GM23248 (cell line): ENCODE data around the gene PPFIA4. TPM values are rescaled to one million over a fixed set of nuclear protein-coding genes. Genes with fewer than 3 reads are reported as not detected.

ENCODE experiments used
- DNase-seq: peaks from one replicate; pipeline ENCODE4 v3.0.0-alpha.2; 2015
- H2AFZ ChIP-seq: fragments of 200-600 bp; sonication (generic); 2 replicates; pipeline ENCODE4 v1.6.1; 2016; ENCODE audit warnings: antibody characterized with exemption
- H3F3A ChIP-seq: fragments of 200-600 bp; sonication (generic); 2 replicates; pipeline ENCODE4 v1.6.1; 2016; ENCODE audit warnings: mild to moderate bottlenecking, antibody characterized with exemption, mixed run types; ENCODE audit not compliant: insufficient read depth
- H3K27ac ChIP-seq: fragments of 200-600 bp; sonication (generic); 2 replicates; pipeline ENCODE4 v1.5.1; 2016; ENCODE audit warnings: mild to moderate bottlenecking
- H3K27me3 ChIP-seq: fragments of 200-600 bp; sonication (generic); replicated peaks from 2 replicates; pipeline ENCODE4 v1.6.1; 2016; ENCODE audit warnings: mild to moderate bottlenecking; ENCODE audit not compliant: insufficient read depth
- H3K36me3 ChIP-seq: fragments of 200-600 bp; sonication (generic); 2 replicates; pipeline ENCODE4 v1.6.1; 2016; ENCODE audit warnings: low read depth, mild to moderate bottlenecking
- H3K4me1 ChIP-seq: fragments of 200-600 bp; sonication (generic); 2 replicates; pipeline ENCODE4 v1.6.1; 2016; ENCODE audit warnings: mild to moderate bottlenecking; ENCODE audit not compliant: insufficient read depth
- H3K4me2 ChIP-seq: fragments of 200-600 bp; sonication (generic); one replicate; pipeline ENCODE4 v1.6.1; 2016; ENCODE audit warnings: mild to moderate bottlenecking; ENCODE audit not compliant: unreplicated experiment
- H3K4me3 ChIP-seq: fragments of 200-600 bp; sonication (generic); 2 replicates; pipeline ENCODE4 v1.5.1; 2016; ENCODE audit warnings: mild to moderate bottlenecking
- H3K79me2 ChIP-seq: fragments of 200-600 bp; sonication (generic); 2 replicates; pipeline ENCODE4 v1.6.1; 2016; ENCODE audit warnings: mild to moderate bottlenecking; ENCODE audit not compliant: insufficient read depth
- H3K9ac ChIP-seq: fragments of 200-600 bp; sonication (generic); 2 replicates; pipeline ENCODE4 v1.6.1; 2016; ENCODE audit warnings: mild to moderate bottlenecking
- H3K9me2 ChIP-seq: fragments of 200-600 bp; sonication (generic); 2 replicates; pipeline ENCODE4 v1.6.1; 2016; ENCODE audit warnings: mixed run types, mild to moderate bottlenecking, moderate library complexity; ENCODE audit not compliant: insufficient read depth
- H3K9me3 ChIP-seq: fragments of 200-600 bp; sonication (generic); one replicate; pipeline ENCODE4 v1.6.1; 2017; ENCODE audit warnings: low read depth
- H4K20me1 ChIP-seq: fragments of 200-600 bp; sonication (generic); 2 replicates; pipeline ENCODE4 v1.6.0; 2016; ENCODE audit not compliant: insufficient read depth
- EZH2 ChIP-seq: fragments of 200-600 bp; sonication (generic); IDR thresholded peaks from 2 replicates; pipeline ENCODE4 v1.6.1; 2018; ENCODE audit warnings: antibody characterized with exemption, mild to moderate bottlenecking; ENCODE audit not compliant: insufficient read depth, poor library complexity, severe bottlenecking
- EZH2phosphoT487 ChIP-seq: fragments of 200-600 bp; sonication (generic); IDR thresholded peaks from 2 replicates; pipeline ENCODE4 v1.6.1; 2018; ENCODE audit warnings: antibody characterized with exemption, moderate library complexity, mild to moderate bottlenecking, low read depth; ENCODE audit not compliant: insufficient read depth
- WGBS, 2 experiments: methylation state at CpG; one replicate each; pipeline ENCODE4 v1.1.6; 2015 to 2017; ENCODE audit warnings: low lambda C conversion rate in 2 of 2, low coverage in 1 of 2; ENCODE audit errors: missing lambda C conversion rate in 2 of 2; 5-methylcytosine and 5-hydroxymethylcytosine counted together
- in situ Hi-C: fragments of 300-500 bp; cut with MboI; formaldehyde crosslinking; loops from 2 replicates; pipeline ENCODE4 v1.15.0; 2020
- polyA plus RNA-seq: library from polyadenylated mRNA; unstranded; fragments of >200 nt; fragmentation: Nextera tagmentation; extraction: Ambion mirVana; gene quantifications from 2 replicates; pipeline ENCODE4 v1.2.1, GENCODE V29; 2016
- total RNA-seq: library from RNA; depleted of rRNA; stranded (reverse); fragments of >200 nt; shearing (Covaris generic); gene quantifications from 2 replicates; pipeline ENCODE4 v1.2.3, GENCODE V29; 2014

Gene PPFIA4
- total and polyA plus RNA-seq, 2 experiments from 2014 or later = 4.9 to 13.6 TPM

GRCh38 chr1:203072002-203072602 is 45.8 kb downstream of the PPFIA4 start:
- Histone ChIP-seq H2AFZ (no peak overlapping the region), H3K4me1 (peaks cover 11% of the 10 kb centered on the region), H3K9me2 (no peaks in the 10 kb centered on the region), H3K9ac (no peak overlapping the region), H3K4me3 (no peak overlapping the region), H3K79me2 (no peaks in the 10 kb centered on the region), H3F3A (no peaks in the 10 kb centered on the region), H3K36me3 (no peaks in the 10 kb centered on the region; the same call in 1 of the 2 replicates), H3K27ac (no peak overlapping the region), H3K4me2 (peak overlapping the region; percentile 7), H3K9me3 (no peaks in the 10 kb centered on the region), H3K27me3 (no peaks in the 10 kb centered on the region), H4K20me1 (no peaks in the 10 kb centered on the region)
- no peak for TF ChIP-seq EZH2
- TF ChIP-seq EZH2phosphoT487 = no peak
- in situ Hi-C loops = no loop called here
- DNase-seq = no peak
- WGBS, 2 experiments = 95 to 96% methylated on average over 7 of the region's 7 CpGs

DNA sequence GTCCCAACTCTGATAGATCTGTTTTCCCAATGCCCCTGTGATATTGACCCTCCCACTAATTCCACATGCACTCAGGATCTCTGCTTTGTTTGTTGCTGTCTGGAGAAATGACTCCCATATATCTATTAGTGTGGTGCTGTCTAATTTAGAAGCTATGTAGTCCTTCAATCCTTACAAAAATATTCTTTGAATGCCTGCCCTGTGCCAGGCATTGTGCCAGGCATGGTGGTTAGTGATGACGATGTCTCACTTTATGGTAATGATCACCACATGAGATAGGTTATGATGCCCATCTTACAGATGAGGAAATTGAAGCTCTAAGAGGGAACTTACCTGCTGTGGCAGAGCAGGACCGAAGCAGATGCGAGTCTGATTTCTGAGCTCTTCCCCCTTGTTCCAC is 46.6 kb downstream of the PPFIA4 start:
- H3K36me3 ChIP-seq = no peaks in the 10 kb centered on the region; the same call in 1 of the 2 replicates
- no peaks in the 10 kb centered on the region for H3K27me3 ChIP-seq
- in situ Hi-C loops = no loop called here
- peaks cover 11% of the 10 kb centered on the region for H3K4me1 ChIP-seq
- no peaks in the 10 kb centered on the region for H3K79me2 ChIP-seq
- no peaks in the 10 kb centered on the region for H4K20me1 ChIP-seq
- H3K9me2 ChIP-seq = no peaks in the 10 kb centered on the region
- H3K4me3 ChIP-seq = no peak overlapping the region
- peak overlapping the region; percentile 7 for H3K4me2 ChIP-seq
- no peaks in the 10 kb centered on the region for H3K9me3 ChIP-seq
- H3K27ac ChIP-seq = no peak overlapping the region
- no peak overlapping the region for H2AFZ ChIP-seq
- no peaks in the 10 kb centered on the region for H3F3A ChIP-seq
- TF ChIP-seq EZH2phosphoT487 (no peak), EZH2 (no peak)
- WGBS, 2 experiments = 65 to 66% methylated on average over 3 of the region's 3 CpGs
- DNase-seq = peak; percentile 65
- no peak overlapping the region for H3K9ac ChIP-seq

DNA sequence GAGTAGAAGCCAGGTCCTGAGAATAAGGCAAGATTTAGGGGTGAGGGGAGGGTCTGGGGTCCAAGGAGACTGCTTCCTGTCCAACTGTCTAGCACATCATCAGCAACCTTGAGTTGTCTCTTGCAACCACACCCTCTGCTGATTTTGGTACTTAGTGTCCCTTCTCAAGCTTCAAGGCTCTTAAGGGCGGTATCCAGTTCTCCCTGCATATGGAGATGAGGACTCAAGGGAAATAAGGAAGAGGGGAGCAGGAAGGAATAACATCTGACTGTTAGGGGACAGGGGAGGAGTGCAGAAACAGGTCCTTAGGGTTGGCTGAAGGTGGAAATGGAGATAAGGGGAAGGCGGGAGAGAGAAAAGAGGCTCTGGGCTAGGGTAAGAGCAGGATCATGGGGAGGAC is 47.2 kb downstream of the PPFIA4 start:
- TF ChIP-seq EZH2 (no peak), EZH2phosphoT487 (no peak)
- no peak overlapping the region for H3K4me2 ChIP-seq
- H2AFZ ChIP-seq = no peak overlapping the region
- H3K9me3 ChIP-seq = no peaks in the 10 kb centered on the region
- 100% methylated on average over 2 of the region's 2 CpGs for WGBS, 2 experiments
- H3K9ac ChIP-seq = no peak overlapping the region
- no peaks in the 10 kb centered on the region for H3K79me2 ChIP-seq
- no peaks in the 10 kb centered on the region for H3K27me3 ChIP-seq
- H3K4me1 ChIP-seq = peaks cover 11% of the 10 kb centered on the region
- in situ Hi-C loops = no loop called here
- no peaks in the 10 kb centered on the region for H3F3A ChIP-seq
- H3K36me3 ChIP-seq = no peaks in the 10 kb centered on the region; the same call in 1 of the 2 replicates
- H3K9me2 ChIP-seq = no peaks in the 10 kb centered on the region
- no peak for DNase-seq
- no peaks in the 10 kb centered on the region for H4K20me1 ChIP-seq
- no peak overlapping the region for H3K27ac ChIP-seq
- no peak overlapping the region for H3K4me3 ChIP-seq

GRCh38 chr1:203074610-203075009 is 48.3 kb downstream of the PPFIA4 start:
- H3K4me1 ChIP-seq = peaks cover 11% of the 10 kb centered on the region
- no peaks in the 10 kb centered on the region for H3K9me2 ChIP-seq
- H3K4me2 ChIP-seq = no peak overlapping the region
- H2AFZ ChIP-seq = no peak overlapping the region
- DNase-seq = no peak
- no peaks in the 10 kb centered on the region for H3K9me3 ChIP-seq
- H3K36me3 ChIP-seq = no peaks in the 10 kb centered on the region; the same call in 1 of the 2 replicates
- H3F3A ChIP-seq = no peaks in the 10 kb centered on the region
- no peak overlapping the region for H3K4me3 ChIP-seq
- no peaks in the 10 kb centered on the region for H3K79me2 ChIP-seq
- no peaks in the 10 kb centered on the region for H4K20me1 ChIP-seq
- no peak overlapping the region for H3K9ac ChIP-seq
- H3K27ac ChIP-seq = no peak overlapping the region
- H3K27me3 ChIP-seq = no peaks in the 10 kb centered on the region
- in situ Hi-C loops = no loop called here
- TF ChIP-seq EZH2 (no peak), EZH2phosphoT487 (no peak)
